CD4-positive, alpha-beta T cell treated with Interleukin-4 for 4 hours (primary cell): Measurements from ENCODE around the gene RNASEH2B.

Source experiments
- DNase-seq: peaks from one replicate; pipeline ENCODE4 v3.0.0-alpha.2; 2020

Gene RNASEH2B

GRCh38 chr13:50909605-50910484 lies at the start of gene RNASEH2B:
Gene RNASEH2B (plus strand): TSS chr13:50909791. CDS start chr13:50910077, 286 bp downstream.
- peak; percentile 54 for DNase-seq

- no peak for DNase-seq
Measured at GRCh38 chr13:50864492-50864891, 45.1 kb upstream of the RNASEH2B start.

- DNase-seq = no peak
Measured at GRCh38 chr13:50866817-50867636, 42.6 kb upstream of the RNASEH2B start.

- no peak for DNase-seq
Measured at GRCh38 chr13:50867637-50867945, 42.0 kb upstream of the RNASEH2B start.

DNA sequence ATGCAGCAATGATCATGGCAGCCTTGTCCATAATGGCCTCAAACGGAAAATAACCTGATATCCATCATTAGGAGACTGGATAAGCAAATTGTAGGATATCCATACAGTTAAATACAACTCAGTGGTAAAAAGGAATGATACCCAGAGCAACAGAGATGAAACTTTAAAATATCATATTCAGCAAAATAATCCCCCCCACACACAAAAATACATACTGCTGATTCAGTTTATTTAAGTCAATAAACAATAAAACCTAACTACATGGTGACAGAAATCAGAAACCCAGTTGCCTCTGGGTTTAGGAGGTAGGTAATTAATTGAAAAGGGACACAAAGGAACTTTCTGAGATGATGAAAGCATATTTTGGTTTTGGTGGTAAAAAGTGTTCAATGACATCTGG lies 38.2 kb upstream of the RNASEH2B start:
- no peak for DNase-seq

DNA sequence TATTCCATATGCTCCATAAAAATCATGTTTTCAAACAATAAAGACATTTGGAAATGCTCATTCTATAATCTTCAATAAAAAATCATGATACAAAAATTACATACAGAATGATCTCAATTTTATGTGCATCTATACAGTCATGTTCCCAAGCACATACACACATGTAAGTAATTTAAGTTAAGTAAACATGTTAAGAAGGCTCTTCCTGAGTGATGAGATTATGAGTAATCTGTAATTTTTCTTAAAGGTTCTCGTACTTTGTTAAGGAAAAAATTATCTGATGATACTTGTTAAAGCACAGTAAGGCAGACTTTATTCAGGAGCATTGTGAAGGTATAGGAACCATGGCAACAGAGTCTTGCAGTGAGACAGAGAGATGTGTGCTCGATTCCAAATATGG lies 36.1 kb upstream of the RNASEH2B start:
- DNase-seq = no peak

- no peak for DNase-seq
Measured at GRCh38 chr13:50873991-50874390, 35.6 kb upstream of the RNASEH2B start.

DNA sequence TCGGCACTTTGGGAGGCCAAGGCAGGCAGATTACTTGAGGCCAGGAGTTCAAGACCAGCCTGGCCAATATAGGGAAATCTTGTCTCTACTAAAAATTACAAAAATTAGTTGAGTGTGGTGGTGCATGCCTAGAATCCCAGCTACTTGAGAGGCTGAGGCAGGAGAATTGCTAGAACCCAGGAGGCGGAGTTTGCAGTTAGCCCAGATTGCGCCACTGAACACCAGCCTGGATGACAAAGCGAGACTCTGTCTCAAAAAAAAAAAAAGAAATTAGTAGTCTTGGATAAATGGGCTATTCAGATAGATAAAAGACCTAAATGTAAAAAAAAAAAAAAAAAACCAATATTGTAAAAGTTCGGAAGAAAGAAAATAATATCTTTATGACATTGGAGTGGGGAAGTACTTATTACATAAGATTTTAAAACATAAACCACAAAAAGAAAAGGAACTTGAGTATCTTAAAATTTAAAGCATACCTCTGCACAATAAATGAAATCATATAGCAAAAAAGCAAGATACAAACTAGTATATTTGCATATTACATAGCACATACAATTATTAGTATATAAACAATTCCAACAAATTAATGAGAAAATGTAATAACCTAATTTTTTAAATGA lies 26.7 kb upstream of the RNASEH2B start:
- no peak for DNase-seq

DNA sequence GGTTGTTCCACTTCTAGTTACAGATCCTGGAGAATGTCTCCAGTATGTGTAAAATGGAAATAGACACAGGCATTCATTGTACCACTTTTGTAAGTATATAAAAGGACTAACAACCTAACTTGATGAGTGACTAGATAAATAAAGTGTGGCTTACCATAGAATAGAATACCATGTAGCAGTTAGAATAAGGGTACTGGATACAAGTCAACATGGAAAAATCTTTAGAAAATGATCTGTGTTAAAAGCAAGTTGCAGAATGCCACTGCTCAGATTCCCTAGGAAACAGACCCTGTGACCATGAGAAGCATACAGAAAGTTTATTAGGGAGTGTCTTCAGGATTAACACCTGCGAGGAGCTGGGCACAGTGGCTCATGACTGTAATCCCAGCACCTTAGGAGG lies 25.9 kb upstream of the RNASEH2B start:
- DNase-seq = no peak

GRCh38 chr13:50884265-50884664 lies 25.3 kb upstream of the RNASEH2B start:
- DNase-seq = no peak

DNA sequence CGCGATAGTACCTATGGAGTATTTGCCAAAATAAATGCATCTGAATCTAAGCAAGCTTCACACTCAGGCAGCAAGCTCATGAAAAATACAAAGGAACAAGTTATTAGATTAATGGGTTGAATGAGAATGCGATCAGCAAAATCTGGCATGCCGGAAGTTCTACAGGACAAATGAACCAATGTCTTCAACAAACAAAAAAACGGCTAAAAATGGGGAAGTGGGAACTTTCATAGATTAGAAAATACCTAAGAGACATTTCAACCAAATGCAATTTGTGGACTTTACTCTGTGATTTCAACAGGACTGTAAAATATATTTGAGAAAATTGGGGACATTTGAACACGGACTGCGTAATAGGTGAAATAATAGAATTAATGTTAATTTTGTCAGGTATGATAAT lies 22.4 kb upstream of the RNASEH2B start:
- no peak for DNase-seq

DNA sequence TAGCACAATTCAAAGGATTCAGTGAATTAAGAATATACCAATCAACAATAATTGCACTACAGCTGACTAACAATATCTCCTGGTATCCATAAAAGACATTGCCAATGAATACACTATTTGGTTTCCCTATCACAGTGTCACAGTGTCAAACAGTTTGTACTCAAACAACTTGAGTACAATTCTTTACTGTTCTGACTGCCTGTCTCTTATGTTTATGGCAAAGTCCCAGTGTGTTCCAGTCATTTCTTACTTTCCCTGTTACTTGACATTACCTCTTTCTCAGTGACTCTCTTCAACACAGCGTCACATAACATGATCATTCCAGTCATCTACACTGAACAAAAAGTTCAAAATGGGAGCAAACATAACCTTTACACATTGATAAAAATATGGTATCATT lies 21.2 kb upstream of the RNASEH2B start:
- no peak for DNase-seq

- DNase-seq = no peak
Measured at GRCh38 chr13:50889317-50889716, 20.3 kb upstream of the RNASEH2B start.

- no peak for DNase-seq
Measured at GRCh38 chr13:50891206-50891605, 18.4 kb upstream of the RNASEH2B start.

DNA sequence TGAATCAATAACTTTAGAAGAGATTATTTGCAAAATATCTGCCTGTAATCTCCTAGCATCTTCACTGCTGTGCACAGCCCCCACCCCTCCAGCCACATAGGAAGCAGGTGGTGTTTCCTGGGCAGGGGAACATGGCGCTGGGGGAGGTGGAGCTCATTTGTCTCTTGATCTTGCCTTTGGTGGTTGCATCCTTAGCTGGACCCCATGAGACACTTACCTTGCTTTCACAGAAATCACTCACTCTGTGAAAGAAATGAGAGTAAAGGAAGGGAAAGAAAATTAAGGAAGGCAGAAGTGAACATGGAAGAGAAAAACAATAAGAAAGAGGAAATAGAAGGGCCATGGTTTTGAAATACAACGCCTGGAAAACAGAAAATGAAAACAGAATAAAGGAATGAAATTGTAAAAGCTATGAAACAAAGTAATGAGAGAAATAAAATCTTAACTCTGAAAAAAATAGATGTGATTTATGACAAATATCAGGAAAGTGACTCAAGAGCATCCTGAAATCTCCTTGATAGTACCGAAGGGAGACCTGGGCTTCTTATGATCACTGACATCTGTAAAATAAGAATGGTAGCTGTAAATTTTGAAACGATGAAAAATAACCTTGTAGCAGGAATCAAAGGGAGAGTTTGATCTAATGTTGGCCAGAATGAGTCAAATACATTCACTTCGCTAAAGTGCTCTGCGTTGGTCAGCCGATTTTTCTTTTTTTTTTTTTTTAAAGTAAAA lies 17.2 kb upstream of the RNASEH2B start:
- peak; percentile 49 for DNase-seq

DNA sequence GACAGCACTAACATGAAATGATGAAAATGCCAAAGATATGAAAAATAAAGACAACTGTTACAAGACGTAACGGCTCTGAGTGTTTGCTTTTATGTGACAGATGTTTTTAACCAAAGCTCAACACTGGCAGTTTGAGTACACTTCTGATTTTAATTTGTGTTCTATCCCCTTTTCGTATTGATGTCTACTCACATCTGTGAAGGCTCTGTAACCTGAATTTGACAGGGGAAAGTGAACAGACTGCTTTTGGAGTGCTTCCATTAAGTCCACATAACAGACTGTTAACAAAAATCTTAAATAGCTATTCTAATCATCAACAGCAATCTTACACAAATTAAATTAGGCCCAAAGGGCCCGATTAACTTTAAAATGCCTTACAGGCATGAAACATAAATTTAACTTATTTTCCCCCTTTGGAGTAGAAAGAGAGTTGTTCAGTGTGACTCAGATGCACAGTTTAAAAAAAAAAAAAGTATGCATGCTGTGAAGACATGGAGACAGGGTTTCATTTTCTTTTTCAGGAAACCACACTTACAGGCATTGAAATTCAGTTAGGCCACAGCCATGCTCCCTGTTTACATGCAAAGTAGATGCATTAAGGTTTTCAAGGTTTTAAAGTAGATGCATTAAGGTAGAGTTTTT lies 16.3 kb upstream of the RNASEH2B start:
- peak; percentile 68 for DNase-seq

DNA sequence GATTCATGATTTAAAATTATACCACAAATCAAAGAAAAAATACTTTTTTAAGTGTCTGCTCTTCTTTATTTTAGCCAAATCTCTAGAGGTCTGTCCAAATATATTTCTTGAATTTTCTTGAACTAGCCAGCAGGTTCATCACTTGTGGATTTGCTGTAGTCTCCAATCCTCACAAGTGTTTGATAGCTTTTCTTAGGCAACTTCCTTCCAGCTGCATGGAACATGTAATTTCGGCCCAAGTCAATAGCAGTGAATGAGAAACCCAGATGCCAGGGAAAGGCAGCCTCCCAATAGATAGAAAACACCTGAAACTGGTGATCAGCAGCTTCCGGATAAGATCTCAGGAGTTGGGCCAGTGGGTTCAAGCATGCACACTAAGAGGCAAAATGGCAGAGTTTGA lies 15.6 kb upstream of the RNASEH2B start:
- DNase-seq = no peak

- no peak for DNase-seq
Measured at GRCh38 chr13:50894504-50894903, 15.1 kb upstream of the RNASEH2B start.

- DNase-seq = no peak
Measured at GRCh38 chr13:50898338-50898737, 11.3 kb upstream of the RNASEH2B start.

DNA sequence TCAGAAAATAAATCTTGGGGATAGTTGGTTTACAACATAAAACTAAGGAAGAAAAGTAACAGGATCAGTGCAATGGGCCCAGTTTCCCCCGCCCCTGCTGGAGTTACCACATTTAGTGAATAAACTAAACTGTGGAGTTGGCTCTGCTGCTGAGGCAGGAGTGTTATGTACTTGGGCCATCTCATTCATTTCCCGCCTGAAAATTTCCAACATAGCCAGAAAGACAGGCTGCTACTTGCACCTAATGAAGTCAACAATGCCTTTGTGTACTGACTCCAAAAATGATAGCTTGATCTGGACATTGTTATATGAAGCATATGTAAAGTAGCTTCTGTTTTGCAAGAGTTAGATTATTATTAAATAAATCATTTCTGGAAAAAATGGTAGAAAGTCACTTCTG lies 7.9 kb upstream of the RNASEH2B start:
- DNase-seq = no peak

DNA sequence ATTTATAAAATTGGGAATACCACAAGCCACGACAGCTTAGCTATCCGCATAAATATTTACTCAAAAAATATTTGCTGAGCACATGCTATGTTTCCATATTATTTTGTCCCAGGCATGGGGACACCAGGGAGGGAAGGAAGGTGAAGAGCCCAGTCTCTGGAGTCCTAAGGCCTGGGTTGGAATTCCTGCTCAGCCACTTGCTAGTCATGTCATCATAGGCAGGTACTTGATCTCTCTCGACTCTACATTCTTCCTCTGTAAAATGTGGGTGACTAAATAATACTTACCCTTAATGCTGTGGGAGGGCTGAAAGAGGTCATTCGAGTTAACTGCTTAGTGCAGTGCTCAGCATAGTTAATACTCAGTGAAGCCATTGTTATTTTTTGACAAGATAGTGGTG lies 4.3 kb upstream of the RNASEH2B start:
- no peak for DNase-seq

GRCh38 chr13:50907781-50908180 lies 1.8 kb upstream of the RNASEH2B start:
- DNase-seq = no peak

- DNase-seq = no peak
Measured at GRCh38 chr13:50908371-50908770, 1.2 kb upstream of the RNASEH2B start.
